ENCODE results near the gene SFXN4.
"Not testable (repeated sequence)": the region's sequence is repeated elsewhere in the genome, so short reads cannot be mapped to it uniquely, and the experiment has no call there.

DNA sequence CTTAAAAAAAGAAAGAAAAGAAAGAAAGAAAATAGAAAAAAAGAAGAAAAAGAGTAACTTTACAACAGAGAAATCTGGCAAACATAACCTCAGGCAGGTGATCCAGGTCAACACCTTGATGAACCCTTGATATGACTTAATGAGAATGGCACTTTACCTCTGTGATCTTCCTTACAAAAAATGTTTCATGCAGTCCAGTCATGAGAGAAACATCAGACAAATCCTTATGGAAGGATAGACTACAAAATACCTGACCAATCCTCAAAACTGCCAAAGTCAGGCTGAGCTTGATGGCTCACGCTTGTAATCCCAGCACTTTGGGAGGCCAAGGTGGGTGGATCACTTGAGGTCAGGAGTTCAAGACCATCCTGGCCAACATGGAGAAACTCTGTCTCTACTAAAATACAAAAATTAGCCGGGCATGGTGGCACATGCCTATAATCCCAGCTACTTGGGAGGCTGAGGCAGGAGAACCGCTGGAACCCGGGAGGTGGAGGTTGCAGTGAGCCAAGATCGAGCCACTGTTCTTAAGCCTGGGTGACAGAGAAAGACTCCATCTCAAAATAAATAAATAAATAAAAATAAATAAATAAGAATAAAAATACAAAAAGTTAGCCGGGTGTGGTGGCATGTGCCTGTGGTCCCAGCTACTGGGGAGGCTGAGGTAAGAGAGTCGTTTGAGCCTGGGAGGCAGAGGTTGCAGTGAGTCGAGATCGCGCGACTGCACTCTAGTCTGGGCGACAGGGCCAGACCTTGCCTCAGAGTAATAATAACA, 68.7 kb downstream of the SFXN4 start:
- TF ChIP-seq EZH2 (IDR thresholded peaks at IDR 0.05; ENCODE audit: insufficient read depth, poor library complexity, severe bottlenecking); EZH2phosphoT487 (IDR thresholded peaks at IDR 0.05; ENCODE audit: insufficient read depth, low read depth): not testable (repeated sequence)
